Stimulated activated CD4-positive, alpha-beta T cell treated with anti-CD3 and anti-CD28 coated beads, Interleukin-2, amount 100 ng/mL, for 48 hours (primary cell): ENCODE data around the gene P4HB.
A peak's percentile ranks its signal among the peaks of the same experiment; 100 is the strongest.

Experiments
- DNase-seq, 2 donors: peaks; one replicate each; pipeline ENCODE4 v3.0.0-alpha.2; 2020

P4HB gene

DNA sequence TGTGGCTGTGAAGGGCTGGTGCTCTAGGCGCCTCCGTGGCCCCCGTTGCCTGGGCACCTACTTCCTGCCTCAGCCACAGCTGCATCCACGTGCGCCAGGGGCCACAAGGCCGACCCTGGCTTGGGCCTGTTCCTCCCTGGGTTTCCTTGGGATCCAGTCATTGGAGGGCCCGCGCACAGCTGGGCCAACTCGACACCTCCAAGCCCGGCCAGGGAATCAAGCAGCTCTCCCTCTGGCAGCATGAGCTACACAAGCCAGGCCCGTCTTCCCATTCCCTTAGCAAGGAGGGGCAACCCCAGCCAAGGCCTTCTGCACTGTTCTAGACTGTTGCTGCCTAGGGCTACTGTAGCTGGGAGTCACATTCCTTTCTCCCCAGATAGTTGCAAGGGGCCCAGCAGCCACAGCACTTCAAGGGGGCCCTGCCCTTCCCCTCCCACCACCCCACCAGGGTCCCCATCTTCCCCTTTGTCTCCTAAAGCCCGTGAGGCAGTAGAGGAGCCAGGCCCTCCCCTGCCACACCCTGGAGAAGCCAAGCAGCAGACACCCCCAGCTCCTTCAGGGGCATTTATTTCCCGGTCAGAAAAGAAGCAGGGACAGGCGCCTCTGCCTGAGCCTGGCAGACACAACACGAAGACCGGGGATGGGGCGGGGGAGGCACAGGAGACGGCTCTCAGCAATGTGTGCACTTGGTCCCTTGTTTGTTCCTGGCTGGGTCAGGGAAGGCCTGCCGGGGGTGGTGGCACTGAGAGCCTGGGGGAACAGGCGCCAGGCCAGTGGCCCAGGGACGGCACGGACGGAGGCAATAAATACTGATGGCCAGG lies 7.0 kb upstream of the P4HB start:
- DNase-seq, result no peak

DNA sequence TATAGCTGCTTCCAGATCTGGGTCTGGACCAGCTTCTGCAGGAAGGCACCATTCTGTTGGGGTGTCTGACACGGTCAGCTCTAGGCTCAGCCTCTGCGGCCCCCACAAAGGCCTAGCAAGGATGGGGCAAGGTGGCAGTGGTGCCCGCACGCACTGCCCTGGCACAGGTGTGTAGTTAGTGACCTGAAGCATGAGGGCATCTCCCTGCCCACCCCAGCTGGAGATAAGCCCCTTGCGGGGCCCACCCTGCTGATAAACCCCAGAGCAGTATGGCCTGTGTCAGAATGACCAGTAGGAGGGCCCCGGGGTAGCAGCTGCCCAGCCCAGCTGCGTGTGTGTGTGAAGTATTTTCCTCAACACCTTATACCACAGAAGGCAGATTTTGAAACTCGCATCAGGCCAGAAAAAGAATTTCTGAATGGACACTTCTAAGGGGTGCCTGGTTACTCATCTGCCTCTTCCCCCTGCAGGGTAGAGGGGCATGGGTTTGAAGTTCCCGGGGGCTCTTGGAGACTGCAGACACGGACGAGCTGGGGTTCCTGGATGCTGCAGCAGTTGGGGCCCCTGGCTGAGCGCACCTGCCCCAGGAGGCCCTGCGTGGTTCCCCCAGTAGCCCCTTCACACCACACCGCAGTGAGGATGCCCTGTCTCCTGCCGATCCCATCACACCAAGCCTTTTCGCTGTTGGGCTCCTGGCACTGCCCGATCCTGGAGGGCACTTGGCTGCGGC lies 6.3 kb upstream of the P4HB start:
- DNase-seq, result no peak

DNA sequence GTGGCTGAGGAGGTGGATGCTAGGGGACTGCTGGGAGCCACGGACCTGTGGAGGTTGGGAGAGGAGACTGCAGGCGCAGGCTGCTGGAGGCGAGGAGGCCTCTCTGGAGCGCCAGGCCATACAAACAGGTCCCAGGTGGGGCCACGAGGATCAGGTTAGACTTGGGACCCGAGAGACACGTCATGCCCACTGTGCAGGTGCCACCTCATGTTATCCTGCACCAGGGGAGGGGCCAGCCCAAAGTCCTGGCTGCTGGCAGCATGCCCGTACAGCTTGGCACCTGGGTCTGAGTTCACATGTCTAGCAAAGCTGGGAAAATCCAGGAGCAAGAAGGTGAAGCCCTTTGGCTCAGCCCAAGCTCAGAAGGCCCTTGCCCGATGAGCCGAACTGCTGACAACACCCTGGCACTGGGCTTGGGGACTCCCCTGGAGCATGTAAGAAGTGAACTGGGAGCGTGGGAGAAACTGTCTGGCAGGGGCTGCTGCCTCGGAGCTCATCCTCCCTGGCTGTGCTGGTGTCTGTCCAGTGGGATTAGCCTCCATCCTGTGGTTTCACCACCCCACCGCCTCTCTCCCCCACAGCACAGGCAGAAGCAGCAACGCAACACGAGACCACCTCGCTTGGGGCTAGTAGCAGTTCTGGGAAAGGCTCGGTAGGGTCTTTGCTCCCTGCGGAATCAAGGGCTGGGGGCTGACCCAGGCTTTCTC lies 5.6 kb upstream of the P4HB start:
- no peak for DNase-seq

DNA sequence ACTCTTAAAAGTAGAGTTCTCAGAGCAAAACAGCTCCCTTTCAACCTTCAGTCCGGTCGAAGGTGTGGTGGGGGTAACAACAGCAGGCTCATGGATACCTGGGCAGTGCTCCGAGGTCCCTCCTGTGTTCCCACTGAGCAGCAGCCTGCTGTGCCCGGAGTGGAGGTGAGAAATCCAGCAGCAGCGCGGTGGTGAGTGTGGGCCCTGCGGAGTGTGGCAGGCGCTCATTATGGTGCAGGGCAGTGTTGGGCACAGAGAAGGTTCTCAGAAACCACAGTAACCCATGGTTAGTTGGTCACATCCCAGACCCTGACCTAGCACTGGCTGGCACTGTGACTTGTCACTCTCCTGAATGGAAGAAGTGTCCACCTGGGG lies 5.0 kb upstream of the P4HB start:
- no peak for DNase-seq

DNA sequence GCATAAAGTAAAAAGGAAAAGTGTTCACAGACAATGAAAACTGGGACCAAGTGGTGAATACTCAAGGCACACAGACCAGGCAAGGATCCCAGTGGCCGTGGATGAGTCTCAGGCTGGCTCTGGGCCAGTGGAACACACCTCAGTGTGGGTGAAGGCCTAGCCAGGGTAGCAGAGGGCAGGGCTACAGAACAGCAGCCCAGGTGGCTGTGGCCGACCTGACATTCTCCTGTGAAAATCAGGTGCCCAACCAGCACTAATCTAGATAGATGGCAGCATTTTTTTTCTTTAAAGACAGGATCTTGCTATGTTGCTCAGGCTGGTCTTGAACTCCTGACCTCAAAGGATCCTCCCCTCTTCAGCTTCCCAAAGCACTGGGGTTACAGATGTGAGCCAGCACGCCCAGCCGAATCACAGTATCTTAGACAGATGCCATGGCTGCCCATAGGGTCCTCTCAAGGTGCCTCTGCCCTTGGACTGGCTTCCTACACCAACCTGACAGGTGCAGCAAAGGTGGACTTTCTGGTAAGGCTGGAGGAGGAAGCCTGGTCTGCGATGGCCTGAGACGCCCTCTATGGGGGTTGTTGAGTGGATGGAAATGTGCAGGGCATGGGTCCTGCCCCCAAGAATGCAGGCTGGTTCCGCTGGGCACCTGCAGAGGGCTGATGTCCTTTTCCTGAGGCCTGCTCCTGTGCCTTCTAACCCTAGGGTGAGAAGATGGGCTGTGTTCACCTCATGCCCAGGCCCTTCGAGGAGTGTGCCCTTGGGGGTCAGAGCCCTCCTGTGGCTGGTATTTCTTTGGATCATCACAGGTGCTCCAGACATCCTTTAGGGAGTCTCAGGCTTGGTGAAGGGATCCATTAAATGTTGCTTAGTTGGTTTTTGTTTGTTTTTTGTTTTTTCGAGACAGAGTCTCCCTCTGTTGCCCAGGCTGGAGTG lies 3.8 kb upstream of the P4HB start:
- no peak for DNase-seq

DNA sequence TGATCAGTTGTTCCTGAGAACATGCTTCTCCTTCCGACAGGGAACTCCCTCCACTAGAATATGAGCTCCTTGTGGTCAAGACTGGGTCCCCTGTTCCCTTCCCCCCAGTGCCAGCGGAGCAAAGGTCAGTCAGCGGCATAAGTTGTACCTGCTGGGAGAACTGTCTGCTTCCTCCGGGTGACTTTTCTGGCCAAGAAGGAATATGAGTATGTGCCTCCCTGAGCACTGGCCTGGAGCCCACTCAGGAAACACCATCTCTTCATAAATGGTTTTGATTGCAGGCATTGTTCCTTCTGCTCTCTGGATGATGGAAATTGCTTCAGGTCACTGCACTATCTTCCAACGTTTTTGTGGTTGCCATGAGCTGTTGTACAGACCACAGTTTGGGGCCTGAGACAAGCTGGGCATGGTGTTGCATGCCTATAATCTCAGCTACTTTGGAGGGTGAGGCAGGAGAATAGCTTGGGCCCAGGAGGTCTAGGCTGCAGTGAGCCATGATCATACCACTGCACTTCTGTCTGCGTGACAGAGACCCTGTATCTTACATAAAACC lies 2.9 kb upstream of the P4HB start:
- no peak for DNase-seq

DNA sequence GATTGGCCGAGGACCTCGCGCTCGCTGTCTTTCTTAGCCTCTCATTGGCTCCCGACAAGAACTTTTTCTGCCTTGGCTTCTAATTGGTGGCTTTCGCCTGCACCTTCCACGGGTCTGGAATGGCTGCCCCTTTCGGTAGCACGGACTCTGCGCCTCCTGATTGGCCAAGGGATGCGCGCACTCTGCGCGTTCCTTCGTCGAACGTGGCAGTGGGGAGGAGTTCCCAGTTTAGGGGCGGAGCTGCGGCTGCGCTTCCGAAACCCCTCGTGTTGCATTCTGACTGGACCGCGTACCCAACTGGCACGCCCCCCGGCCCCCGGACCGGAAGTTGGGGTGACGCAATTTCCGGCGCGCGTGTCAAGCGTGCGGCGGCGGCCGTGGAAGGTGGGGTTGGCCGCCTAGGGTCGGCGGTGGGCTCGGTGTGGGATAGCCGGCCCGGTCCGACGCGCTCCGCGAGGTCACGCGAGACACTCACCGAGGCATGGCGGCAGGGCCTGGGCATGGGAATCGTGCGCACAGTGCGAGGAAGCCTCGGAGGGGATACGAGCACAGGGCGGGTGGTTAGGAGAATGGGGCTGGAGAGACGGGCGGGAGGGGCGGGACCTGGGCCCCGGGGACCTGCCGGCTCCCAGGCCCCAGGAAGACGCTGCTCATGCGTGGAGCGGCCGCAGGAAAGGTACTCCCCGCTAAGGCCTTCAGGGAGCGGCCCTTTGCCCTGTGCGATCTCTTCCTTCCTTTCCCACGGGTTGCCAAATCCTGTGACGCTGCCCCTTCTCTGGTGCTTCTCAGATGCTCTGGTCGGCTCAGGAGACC lies 627 bp upstream of the P4HB start:
- peak; percentile 99 to 100 for DNase-seq

DNA sequence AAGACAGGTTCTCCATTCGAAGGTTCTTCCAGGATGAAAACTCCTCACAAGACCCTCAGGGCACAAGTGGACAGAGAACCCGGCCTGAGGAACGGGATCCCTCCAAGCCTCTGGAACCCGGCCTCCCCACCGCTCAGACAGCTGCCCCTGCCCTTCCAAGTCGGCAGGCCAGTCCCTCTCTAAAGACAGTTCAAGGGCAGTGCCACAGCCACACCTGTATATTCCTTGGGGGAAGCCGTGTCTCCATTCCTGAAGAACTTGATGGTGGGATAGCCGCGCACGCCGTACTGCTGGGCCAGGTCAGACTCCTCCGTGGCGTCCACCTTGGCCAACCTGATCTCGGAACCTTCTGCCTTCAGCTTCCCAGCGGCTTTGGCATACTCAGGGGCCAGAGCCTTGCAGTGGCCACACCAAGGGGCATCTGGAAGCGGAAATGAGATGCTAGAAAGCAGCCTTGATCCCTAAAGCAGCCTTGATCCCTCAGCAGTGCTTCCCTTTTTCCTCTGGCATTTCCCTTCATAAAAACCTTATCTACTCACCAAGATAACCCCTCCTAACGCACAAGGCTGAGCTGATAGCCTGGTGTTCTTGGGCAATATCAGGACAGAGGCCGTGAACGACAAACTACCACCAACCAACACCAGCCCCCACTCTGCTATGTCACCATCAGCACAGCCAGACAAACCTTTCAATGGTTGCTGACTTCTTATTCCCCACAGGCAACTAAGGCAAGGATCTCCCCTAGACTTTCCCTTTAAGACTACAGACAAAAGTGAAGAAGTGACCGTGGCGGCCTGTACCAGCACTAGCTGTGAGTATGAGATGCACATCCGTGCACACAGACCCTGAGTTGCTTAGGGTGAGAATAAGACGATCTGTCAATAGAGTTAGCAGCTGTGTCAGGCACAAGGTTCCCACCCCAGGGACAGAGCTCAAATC lies 1.1 kb downstream of the P4HB start:
- no peak for DNase-seq

DNA sequence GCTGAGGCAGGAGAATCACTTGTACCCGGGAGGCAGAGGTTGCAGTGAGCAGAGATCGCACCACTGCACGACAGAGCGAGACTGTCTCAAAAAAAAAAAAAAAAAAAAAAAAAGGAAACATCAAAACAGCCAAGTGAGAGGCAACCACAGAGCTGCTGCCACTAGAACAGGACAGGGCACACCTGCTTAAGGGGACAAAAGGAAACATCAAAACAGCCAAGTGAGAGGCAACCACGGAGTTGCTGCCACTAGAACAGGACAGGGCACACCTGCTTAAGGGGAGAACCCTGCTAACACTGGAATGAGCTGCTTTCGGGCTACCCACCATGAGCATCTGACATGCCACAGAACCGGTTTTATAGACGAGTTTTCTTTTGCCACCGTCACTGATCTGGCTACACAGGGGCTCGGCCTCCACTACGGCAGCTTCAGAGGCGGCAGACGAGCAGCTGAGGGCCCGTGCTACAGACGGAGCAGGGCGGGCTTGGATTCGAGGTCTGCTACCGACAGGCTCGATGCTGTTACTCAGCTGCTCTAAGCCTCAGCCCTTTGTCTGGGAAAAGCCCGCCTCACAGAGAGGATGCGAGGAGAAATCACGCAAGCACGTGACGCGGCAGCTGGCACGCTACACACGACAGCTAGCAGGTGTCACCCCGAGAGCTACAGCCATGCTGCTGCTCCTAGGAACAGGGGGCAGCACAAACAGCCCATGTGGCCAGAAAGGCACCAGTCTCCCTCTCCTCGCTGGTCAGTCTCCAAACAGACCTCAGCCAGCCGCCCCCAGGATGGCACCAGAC lies 2.0 kb downstream of the P4HB start:
- no peak for DNase-seq

DNA sequence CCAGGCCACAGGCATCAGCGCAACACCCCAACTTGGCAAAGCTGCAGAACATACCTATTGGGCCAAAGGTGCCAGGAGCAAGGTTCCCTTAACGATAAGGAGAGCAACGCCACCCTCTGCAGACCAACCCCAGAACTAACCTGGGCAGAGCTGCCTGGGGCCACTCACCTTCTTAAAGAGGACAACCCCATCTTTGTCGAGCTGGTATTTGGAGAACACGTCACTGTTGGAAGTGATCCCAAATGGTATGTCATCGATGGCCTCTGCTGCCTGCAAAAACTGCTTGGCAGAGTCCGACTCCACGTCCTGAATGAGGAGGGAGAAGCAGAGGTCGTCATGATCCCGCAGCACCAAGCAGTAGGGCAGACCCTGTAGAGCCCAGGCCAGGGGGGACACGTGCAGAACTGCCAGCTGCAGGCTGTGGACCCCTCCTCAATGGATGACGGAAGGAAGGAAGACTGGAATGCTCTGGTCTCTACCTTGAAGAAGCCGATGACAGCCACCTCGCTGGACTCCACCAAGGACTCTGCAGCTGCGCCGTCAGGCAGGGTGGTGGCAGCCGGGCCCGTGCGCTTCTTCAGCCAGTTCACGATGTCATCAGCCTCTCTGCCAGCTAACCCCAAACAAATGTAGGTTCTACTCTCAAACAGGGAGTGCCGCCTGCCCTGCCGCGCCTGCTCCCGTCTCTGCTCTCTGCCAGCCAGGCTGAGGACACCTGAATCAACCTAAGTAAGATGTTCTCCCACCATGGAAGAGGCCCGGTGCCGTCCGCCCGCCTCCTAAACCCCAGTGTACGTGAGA lies 5.2 kb downstream of the P4HB start:
- DNase-seq, result no peak

DNA sequence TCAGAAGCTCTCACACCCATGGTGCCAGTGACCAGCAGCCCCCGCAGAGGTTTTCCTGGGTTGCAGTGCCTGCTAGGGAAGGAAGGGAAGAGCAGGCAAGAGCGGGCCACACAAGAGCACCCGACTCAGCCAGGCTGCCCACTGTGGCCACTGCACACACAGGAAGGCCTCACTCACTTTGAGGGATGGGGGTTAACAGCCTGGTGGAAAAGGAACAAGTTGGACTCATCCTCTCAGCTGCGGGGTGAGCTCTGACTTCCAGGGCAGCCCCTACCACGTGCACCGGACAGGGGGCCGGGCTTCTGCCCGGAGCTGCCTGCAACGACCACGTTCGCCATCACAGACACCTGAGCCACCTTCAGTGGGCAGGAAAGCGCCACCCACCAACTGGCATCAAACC lies 8.1 kb downstream of the P4HB start:
- DNase-seq, result no peak

DNA sequence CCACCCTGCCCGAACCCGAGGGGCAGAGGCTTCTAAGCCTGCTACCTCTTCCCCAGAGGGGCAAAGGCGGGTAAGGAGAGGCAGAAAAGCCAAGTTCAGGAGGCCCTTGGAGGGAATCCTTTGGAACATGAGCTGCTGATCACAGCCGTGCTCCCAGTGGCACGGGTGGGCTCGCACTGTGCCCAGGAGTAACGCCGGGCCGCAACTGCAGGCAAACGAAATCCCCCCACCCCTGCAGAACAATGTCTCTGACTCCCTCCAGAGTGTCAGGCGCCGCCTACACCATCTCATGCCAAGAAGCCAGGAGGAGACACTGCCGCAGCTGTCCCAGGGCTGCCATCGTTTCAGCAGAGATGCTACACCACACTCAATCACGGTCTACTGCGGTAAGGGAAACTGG lies 8.9 kb downstream of the P4HB start:
- no peak for DNase-seq

DNA sequence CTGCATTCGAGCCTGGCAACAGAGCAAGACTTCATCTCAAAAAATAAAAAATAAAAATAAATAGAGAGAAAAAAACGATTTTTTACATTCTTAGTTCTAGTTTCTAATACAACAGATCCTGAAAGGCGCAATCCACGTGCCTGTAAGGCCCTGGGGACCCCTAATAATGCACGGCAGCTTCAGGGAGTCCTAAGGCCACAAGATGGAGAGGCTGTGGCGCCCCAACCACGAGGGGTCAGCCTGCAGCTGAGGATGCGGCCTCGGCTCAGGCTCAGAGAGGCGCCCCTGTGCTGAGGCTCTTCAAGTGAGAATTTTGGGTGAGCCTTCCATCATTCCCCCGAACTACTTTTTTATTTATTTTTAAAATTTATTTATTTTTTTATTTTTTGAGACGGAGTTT lies 10.9 kb downstream of the P4HB start:
- DNase-seq, result no peak

DNA sequence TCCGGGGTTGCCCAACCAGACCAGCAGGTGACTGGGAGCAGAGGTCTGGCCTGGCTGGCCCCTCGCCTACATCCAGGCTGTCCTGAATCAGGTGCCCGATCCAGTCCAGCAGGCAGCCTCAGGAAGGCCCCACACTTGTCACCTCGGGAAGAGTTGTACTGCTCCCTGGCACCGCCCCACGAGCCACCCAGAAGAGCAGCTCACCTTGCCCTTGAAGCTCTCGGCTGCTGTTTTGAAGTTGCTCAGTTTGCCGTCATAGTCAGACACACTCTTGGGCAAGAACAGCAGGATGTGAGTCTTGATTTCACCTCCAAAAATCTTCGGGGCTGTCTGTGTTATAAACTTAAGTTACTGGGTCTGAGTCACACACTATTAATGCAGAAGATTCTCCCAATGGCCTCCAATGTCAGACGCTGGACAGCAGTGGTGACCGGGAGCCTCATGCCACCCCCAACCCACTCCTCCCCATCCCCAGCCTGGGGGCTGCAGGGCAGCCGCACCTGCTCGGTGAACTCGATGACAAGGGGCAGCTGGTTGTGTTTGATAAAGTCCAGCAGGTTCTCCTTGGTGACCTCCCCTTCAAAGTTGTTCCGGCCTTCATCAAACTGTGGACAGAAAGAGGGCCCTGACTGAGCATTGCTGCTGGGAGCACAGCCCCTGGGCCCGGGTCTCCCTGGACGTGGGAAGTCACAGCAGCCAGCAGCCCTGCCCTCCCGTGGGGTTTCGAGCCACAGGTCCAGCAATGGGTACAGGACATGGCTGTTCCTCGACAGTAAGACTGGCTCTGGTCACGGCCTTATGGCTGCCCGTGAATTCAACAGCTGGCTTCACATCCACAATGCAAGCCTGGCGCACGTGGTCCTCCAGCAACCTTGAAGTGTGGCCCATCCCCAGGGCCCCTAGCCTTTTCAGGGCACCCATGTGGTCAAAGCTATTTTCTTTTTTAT lies 13.3 kb downstream of the P4HB start:
- no peak for DNase-seq

DNA sequence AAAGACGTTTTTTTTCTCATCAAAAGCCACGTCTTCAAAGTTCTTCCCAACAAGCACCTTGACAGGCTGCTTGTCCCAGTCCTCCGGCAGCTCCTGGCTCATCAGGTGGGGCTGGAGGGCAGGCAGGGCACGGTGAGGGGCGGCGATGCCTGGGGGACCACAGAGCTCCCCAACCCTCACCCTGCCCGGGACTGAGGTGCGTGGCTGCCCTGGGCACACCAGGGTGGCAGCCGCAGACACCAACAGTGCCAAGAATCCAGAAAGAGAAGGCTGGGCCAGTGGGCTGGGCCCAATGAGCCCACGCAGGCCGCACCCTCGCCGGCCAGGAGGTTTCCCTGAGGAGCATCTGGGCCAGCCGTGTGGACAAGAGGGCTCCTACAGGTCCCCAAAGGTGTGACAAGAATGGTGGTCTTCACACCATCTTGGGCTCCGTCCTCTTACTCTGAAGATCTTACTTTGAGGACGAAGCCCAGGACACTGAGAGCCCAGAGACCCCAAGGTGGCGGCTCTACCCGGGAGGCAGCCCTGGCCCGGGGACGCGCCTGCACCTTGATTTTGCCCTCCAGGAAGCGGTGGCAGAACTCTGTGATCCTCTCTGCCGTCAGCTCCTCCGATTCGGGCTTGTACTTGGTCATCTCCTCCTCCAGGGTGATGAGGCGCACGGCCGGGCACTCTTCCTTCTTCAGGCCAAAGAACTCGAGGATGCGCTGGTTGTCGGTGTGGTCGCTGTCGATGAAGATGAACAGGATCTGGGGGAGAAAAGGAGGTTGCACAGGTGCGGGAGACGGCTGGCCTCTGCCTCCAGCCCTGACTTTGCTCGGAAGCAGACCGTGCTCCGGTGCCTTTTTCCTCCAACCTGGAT lies 14.2 kb downstream of the P4HB start:
- DNase-seq, result no peak

DNA sequence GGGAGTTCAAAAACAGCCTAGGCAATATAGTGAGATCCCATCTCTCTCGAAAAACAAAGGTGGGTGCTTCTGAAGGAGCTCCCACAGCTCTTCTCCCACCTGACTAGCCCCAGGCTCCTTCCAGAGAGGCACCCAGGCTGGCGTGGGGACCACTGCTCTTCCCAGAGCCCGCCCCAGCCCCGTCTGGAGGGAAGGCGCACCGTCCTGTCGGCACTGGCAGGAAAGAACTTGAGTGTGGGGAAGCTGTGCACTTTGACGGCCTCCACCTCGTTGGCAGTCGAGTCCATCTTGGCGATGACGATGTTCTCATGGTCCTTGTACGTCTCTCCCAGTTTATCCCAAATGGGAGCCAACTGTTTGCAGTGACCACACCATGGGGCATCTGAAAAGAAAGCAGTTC lies 15.0 kb downstream of the P4HB start:
- DNase-seq, result no peak
